ENCODE measurements around the gene SCNM1.
"Not testable (repeated sequence)": the region's sequence is repeated elsewhere in the genome, so short reads cannot be mapped to it uniquely, and the experiment has no call there.

SCNM1 gene

DNA sequence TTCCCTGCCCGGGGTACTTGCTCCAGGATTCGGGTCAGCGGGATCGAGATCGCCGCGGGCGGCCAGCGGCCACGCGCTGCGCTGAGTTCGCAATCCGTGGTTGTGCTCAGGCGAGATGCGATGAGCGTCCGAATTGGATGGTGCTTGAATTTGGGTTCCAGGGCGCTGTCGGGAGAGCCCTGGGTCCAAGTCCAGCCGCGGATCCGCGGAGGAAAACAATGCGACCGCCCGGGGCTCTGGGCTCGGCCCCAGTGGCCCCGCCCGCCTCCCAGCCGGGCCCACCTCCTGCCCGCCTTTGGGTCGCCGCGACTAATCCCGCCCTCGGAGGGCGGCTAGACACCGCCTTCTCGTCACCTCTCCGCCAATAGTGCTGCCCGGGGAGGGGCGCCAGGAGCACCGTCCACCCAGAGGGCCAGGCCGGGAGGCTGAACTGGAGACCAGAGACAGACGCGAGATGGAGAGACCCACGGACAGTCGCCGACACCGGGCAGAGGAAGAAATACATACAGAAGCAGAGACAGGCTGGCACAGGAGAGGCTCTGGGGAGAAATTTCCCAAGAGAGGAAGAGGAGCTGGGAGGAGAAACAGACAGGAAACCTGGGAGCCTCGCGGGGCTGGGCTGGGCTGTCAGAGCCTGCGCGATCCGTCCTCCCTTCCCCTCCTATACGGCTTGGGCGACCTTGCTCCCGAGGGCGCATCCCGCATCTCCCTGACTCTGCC, 19.4 kb upstream of the SCNM1 start, which contains the start of gene SEMA6C:
TSS of gene SEMA6C (minus strand) at position 220 of the 720 bp plus-strand sequence. CDS start 4,010 bp downstream, outside the sequence.
- peak; percentile 64 to 72 for DNase-seq (ENCODE audit: low read depth in 2 of 2)

- no peak for DNase-seq (ENCODE audit: low read depth in 2 of 2)
Measured at GRCh38 chr1:151147132-151147503, 18.8 kb upstream of the SCNM1 start.

DNA sequence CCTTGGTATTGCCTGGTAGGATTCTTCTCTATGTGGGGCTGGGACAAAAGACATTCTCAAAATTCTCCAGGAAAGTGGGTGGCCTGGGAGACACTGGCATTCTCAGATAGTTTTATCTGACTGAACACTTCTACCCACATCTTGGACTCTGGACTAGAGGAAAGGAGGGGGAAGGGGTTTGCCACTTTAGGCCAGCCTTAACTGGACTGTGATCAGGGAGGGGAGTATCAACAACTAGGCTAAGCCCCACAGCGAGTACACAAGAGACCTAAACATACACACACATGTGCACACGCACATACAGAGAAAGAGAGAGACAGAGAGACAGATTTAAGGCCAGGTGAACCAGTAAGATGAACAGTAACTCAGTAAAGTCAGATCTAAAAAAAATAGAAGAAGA, 18.3 kb upstream of the SCNM1 start:
- no peak for DNase-seq (ENCODE audit: low read depth in 2 of 2)

- peak; percentile 25 to 59 for DNase-seq (ENCODE audit: low read depth in 2 of 2)
Measured at GRCh38 chr1:151156515-151156819, 9.5 kb upstream of the SCNM1 start, which contains the start of gene TNFAIP8L2. Gene TNFAIP8L2, plus strand, starts transcription at chr1:151156649. Its CDS starts 2,049 bp downstream, at chr1:151158698.

- DNase-seq (ENCODE audit: low read depth in 2 of 2), result peak in 1 of 2 donors; percentile 17
Measured at GRCh38 chr1:151157067-151157531, 8.8 kb upstream of the SCNM1 start.

- DNase-seq (ENCODE audit: low read depth in 2 of 2), result peak in 1 of 2 donors; percentile 29
Measured at GRCh38 chr1:151158326-151158725, 7.6 kb upstream of the SCNM1 start.

DNA sequence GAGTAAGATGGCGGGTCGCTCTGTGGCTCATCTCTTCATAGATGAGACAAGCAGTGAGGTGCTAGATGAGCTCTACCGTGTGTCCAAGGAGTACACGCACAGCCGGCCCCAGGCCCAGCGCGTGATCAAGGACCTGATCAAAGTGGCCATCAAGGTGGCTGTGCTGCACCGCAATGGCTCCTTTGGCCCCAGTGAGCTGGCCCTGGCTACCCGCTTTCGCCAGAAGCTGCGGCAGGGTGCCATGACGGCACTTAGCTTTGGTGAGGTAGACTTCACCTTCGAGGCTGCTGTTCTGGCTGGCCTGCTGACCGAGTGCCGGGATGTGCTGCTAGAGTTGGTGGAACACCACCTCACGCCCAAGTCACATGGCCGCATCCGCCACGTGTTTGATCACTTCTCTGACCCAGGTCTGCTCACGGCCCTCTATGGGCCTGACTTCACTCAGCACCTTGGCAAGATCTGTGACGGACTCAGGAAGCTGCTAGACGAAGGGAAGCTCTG, 7.1 kb upstream of the SCNM1 start:
- no peak for DNase-seq (ENCODE audit: low read depth in 2 of 2)

GRCh38 chr1:151159373-151159772, 6.6 kb upstream of the SCNM1 start:
- no peak for DNase-seq (ENCODE audit: low read depth in 2 of 2)

GRCh38 chr1:151164732-151165280, 1.1 kb upstream of the SCNM1 start:
- DNase-seq (ENCODE audit: low read depth in 2 of 2), result no peak

- no peak for DNase-seq (ENCODE audit: low read depth in 2 of 2)
Measured at GRCh38 chr1:151165281-151165737, 635 bp upstream of the SCNM1 start.

DNA sequence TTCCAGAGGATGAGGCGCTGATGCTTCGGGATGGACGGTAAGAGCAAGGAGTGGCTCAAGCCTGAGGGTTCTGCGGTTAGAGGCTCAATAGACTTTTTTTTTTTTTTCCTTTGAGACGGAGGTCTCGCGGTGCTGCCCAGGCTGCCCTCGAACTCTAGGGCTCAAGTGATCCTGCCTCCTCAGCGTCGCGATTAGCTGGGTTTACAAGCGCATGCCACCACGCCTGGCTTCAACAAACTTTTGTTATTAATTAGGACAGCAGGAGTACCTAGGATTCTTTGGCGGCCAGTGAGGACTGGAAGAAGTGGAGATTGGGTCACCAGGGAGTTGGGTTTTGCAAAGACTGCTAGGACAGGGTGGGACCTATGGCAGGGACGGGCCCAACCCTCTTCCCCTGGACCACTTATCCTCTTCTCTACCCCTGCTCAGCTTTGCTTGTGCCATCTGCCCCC, 587 bp downstream of the SCNM1 start:
- DNase-seq (ENCODE audit: low read depth in 2 of 2), result no peak

GRCh38 chr1:151167116-151167515, 1.2 kb downstream of the SCNM1 start:
- no peak for DNase-seq (ENCODE audit: low read depth in 2 of 2)

DNA sequence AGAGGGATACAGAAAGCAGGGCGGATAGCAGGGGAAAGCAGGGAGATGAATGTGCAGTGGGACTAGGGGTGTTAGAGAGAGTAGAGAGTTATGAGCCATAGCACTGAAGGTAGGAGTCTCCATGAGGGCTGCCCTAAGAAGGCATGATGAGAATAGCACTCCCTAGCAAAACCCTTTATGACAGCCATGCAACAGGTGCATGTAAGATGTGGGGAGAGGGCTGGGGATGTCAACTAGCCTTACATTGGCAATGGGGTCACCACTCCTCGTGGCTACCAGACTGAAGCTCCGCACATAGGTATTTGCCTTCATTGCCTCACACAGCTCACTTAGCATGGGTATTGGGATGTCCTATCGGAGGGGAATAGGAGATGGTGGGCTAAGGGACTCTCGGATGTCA, 5.2 kb downstream of the SCNM1 start:
- DNase-seq (ENCODE audit: low read depth in 2 of 2), result no peak

- no peak for DNase-seq (ENCODE audit: low read depth in 2 of 2)
Measured at GRCh38 chr1:151175041-151175741, 9.2 kb downstream of the SCNM1 start.

- DNase-seq (ENCODE audit: low read depth in 2 of 2), result no peak
Measured at GRCh38 chr1:151175863-151176262, 9.9 kb downstream of the SCNM1 start, which contains the start of gene TMOD4. Gene TMOD4, minus strand, starts transcription at chr1:151175981. Its CDS starts 1,106 bp downstream, at chr1:151174875.

- DNase-seq (ENCODE audit: low read depth in 2 of 2), result no peak
Measured at GRCh38 chr1:151176514-151177045, 10.6 kb downstream of the SCNM1 start.

DNA sequence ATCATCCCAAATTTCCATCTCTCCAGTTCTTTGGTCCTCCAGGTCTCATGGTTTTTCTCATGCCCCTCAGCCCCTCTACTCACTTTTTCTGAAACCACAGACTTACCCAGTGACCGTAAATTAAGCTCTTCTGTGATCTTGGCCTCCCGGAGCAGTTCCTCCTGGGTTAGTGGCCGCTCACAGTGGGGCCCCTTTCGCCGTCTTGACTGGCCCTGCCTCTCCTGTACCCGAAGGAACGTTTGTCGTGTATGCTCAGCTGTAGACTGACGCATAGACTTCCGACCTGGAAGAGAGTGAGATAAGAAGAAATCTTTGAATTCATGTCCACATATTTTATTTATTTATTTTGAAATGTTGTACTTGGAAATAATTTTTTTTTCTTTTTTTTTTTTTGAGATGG, 18.3 kb downstream of the SCNM1 start:
- no peak for DNase-seq (ENCODE audit: low read depth in 2 of 2)

DNA sequence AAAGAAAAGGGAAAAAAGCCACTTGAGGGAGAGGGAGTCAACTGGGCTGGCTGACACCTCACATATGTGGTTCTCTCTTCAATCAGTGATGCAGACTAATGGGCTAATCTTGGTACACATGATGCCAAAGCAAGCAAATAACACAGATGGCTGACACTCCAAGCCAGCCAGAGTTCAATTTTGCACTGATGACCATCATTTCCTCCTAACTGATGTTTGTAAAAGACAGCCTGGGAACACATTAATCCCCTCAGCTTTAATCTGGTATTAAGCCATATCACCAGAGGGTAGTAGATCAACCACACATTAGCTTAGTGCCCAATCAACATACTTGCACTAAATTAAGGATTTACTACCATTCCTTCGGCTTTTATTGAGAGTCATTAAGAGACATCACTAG, 21.3 kb downstream of the SCNM1 start:
- no peak for DNase-seq (ENCODE audit: low read depth in 2 of 2)

GRCh38 chr1:151188667-151189066, 22.7 kb downstream of the SCNM1 start:
- DNase-seq (ENCODE audit: low read depth in 2 of 2), result not testable (repeated sequence)

- DNase-seq (ENCODE audit: low read depth in 2 of 2), result peak; percentile 54 to 59
Measured at GRCh38 chr1:151189637-151190445, 23.9 kb downstream of the SCNM1 start, which contains the start of gene VPS72. Gene VPS72, minus strand, starts transcription at chr1:151190197. Its CDS starts 76 bp downstream, at chr1:151190121.

GRCh38 chr1:151192047-151192446, 26.1 kb downstream of the SCNM1 start:
- no peak for DNase-seq (ENCODE audit: low read depth in 2 of 2)

Data from stimulated activated CD4-positive, alpha-beta T cell treated with anti-CD3 and anti-CD28 coated beads, Interleukin-1b, Interleukin-23, amount 100 ng/mL, for 1 hour (primary cell).